ENCODE measurements around the gene SYT17.

DNA sequence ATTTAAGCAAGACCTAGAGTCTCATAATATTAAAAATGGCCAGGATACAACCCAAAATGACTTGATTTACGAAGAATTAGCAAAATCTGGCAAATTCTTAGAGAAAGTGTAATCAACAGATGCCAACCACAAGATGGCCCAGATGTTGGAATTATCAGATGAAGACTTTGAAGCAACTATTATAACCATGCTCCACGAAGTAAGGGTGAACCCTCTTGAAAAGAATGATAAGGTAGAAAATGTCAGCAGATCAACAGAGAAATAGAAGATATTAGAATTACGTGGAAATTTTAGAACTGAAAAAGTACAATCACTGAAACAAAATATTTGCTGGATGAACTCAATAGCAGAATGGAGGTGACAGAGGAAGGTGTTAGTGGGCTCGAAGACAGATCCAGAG is 67.4 kb downstream of the SYT17 start:
- TF ChIP-seq, protein P1, sequence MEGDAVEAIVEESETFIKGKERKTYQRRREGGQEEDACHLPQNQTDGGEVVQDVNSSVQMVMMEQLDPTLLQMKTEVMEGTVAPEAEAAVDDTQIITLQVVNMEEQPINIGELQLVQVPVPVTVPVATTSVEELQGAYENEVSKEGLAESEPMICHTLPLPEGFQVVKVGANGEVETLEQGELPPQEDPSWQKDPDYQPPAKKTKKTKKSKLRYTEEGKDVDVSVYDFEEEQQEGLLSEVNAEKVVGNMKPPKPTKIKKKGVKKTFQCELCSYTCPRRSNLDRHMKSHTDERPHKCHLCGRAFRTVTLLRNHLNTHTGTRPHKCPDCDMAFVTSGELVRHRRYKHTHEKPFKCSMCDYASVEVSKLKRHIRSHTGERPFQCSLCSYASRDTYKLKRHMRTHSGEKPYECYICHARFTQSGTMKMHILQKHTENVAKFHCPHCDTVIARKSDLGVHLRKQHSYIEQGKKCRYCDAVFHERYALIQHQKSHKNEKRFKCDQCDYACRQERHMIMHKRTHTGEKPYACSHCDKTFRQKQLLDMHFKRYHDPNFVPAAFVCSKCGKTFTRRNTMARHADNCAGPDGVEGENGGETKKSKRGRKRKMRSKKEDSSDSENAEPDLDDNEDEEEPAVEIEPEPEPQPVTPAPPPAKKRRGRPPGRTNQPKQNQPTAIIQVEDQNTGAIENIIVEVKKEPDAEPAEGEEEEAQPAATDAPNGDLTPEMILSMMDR (conservative IDR thresholded peaks at IDR 0.05) = no peak
- TF ChIP-seq ZFX (IDR thresholded peaks at IDR 0.05) = no peak

Measured in C4-2B (cell line).